B cell (primary cell): ENCODE results near the gene ARHGAP32.

ENCODE experiments used
- CTCF ChIP-seq: fragments of 200-600 bp; IDR thresholded peaks from one replicate; pipeline ENCODE4 v1.8.0; 2022; ENCODE audit warnings: antibody characterized with exemption, mild to moderate bottlenecking
- EZH2 ChIP-seq: IDR thresholded peaks from 2 replicates; pipeline ENCODE4 v1.6.1; 2012; ENCODE audit warnings: borderline replicate concordance, low read depth, mild to moderate bottlenecking, moderate library complexity, low read length; ENCODE audit not compliant: insufficient read depth, poor library complexity, severe bottlenecking

- TF ChIP-seq CTCF (no peak), EZH2 (no peak)
Measured at GRCh38 chr11:128981254-128981653, 210.9 kb downstream of the ARHGAP32 start.
